Measurements from ENCODE around the gene ADK. TPM values are rescaled to one million over a fixed set of nuclear protein-coding genes. Genes with fewer than 3 reads are reported as not detected.

The ADK gene
- total and polyA plus RNA-seq, 2 of the 4 experiments (the other 2 are of a cell fraction): 30.6 to 40.9 TPM

DNA sequence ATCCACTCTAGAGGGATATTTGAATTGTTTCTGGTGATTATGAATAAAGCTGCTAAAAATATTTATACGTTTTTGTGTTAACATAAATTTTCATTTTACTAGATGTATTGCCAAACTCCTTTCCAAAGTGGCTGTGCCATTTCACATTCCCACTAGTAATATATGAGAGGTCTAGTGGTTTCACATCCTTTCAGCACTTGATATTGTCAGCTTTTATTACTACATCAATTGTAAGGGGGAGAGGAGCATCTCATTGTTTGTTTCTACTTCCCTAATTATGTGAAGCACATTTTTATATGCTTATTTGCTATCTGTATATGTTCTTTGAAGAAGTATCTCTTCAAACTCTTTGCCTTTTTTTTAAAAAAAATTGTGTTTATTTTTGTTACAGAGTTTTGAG lies 184.5 kb downstream of the ADK start:
- WGBS, 2 experiments (ENCODE audit: extremely low coverage in 2 of 2, insufficient read length in 1 of 2): no CpG with 5 or more reads among the region's 1 CpG
- H2AFZ ChIP-seq (replicated peaks; ENCODE audit: low read length, poor library complexity): no peak overlapping the region
- ChIA-PET CTCF (no interaction called here), POLR2A (ENCODE audit: unreplicated experiment) (no interaction called here)
- peaks cover 9 to 29% of the 10 kb centered on the region in 2 experiments; a peak in 3 of 4 replicates for H3K79me1 ChIP-seq (ENCODE audit: low read depth in 1 of 2, low read length in 2 of 2)
- H2BK20ac ChIP-seq (ENCODE audit: low read depth, low read length): no peak overlapping the region
- no peak overlapping the region for H4K91ac ChIP-seq (ENCODE audit: insufficient read depth, low read depth, low read length)
- no peak overlapping the region for H3K27ac ChIP-seq (ENCODE audit: insufficient read depth, low read length)
- no peak overlapping the region for H2AK5ac ChIP-seq (ENCODE audit: low read depth, low read length)
- H2BK5ac ChIP-seq (ENCODE audit: low read depth, low read length, poor library complexity, severe bottlenecking): no peak overlapping the region
- H3K36me3 ChIP-seq (ENCODE audit: control insufficient read depth, insufficient read depth, low read length): no peaks in the 10 kb centered on the region
- TF ChIP-seq SMC3 (IDR thresholded peaks at IDR 0.05; ENCODE audit: low read depth, low read length) (no peak), CEBPB (IDR thresholded peaks at IDR 0.05; ENCODE audit: low read depth, low read length) (no peak), BHLHE40 (IDR thresholded peaks at IDR 0.05; ENCODE audit: low read depth, low read length) (no peak), CTCF (conservative IDR thresholded peaks at IDR 0.05; ENCODE audit: low read depth, low read length) (no peak), MAFK (IDR thresholded peaks at IDR 0.05; ENCODE audit: low read depth, low read length) (no peak), ELK1 (IDR thresholded peaks at IDR 0.05; ENCODE audit: borderline replicate concordance, low read depth, low read length) (no peak), FOS (IDR thresholded peaks at IDR 0.05; ENCODE audit: low read depth, low read length) (no peak), CHD1 (IDR thresholded peaks at IDR 0.05; ENCODE audit: low read depth, low read length) (no peak), MXI1 (IDR thresholded peaks at IDR 0.05; ENCODE audit: borderline replicate concordance, low read depth, low read length) (no peak), MAZ (IDR thresholded peaks at IDR 0.05; ENCODE audit: borderline replicate concordance, low read depth, low read length) (no peak), RCOR1 (IDR thresholded peaks at IDR 0.05; ENCODE audit: insufficient replicate concordance, low read length) (no peak), RFX5 (IDR thresholded peaks at IDR 0.05; ENCODE audit: low read depth, low read length) (no peak), NFE2L2 (IDR thresholded peaks at IDR 0.05; ENCODE audit: low read depth, low read length) (no peak), RAD21 (IDR thresholded peaks at IDR 0.05; ENCODE audit: low read length) (no peak), POLR2A (IDR thresholded peaks at IDR 0.05; ENCODE audit: low read depth, low read length) (no peak)
- TF ChIP-seq, protein P1, sequence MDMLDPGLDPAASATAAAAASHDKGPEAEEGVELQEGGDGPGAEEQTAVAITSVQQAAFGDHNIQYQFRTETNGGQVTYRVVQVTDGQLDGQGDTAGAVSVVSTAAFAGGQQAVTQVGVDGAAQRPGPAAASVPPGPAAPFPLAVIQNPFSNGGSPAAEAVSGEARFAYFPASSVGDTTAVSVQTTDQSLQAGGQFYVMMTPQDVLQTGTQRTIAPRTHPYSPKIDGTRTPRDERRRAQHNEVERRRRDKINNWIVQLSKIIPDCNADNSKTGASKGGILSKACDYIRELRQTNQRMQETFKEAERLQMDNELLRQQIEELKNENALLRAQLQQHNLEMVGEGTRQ (IDR thresholded peaks at IDR 0.05; ENCODE audit: low read depth, low read length): no peak
- no peak overlapping the region for H4K8ac ChIP-seq (ENCODE audit: low read depth in 2 of 2, low read length in 2 of 2)
- intact Hi-C loops (cut with micrococcal nuclease) (no loop called here), dilution Hi-C loops (cut with HindIII; ENCODE audit: low sequenced_read_pairs, unreplicated experiment) (no loop called here), in situ Hi-C loops (cut with MboI; ENCODE audit: low sequenced_read_pairs) (no loop called here)
- H3K9me3 ChIP-seq (ENCODE audit: control insufficient read depth, insufficient read depth, low read length): peaks cover 5% of the 10 kb centered on the region; the same call in 1 of the 2 replicates
- no TSS peak for BruUV-seq (replicated peaks)
- H3K9me1 ChIP-seq (ENCODE audit: insufficient read depth, low read length): no peaks in the 10 kb centered on the region
- no peaks in the 10 kb centered on the region for H4K20me1 ChIP-seq (ENCODE audit: insufficient read depth, low read length)
- no peak overlapping the region for H3K14ac ChIP-seq (replicated peaks; ENCODE audit: low read depth, low read length)
- peaks cover 2% of the 10 kb centered on the region; the same call in 1 of the 2 replicates for H3K4me1 ChIP-seq (ENCODE audit: control insufficient read depth, insufficient read depth, low read length)
- no peak overlapping the region for H3K18ac ChIP-seq (ENCODE audit: low read depth, low read length)
- H3K9ac ChIP-seq (ENCODE audit: low read depth, low read length): no peak overlapping the region
- H3K4me3 ChIP-seq (ENCODE audit: insufficient read depth, low read depth, low read length): no peak overlapping the region
- no peak overlapping the region for H3K56ac ChIP-seq (ENCODE audit: extremely low read depth, insufficient read depth, low read length)
- H3K27me3 ChIP-seq (ENCODE audit: control insufficient read depth, insufficient read depth, low read length): no peaks in the 10 kb centered on the region
- no peak overlapping the region for H2BK120ac ChIP-seq (ENCODE audit: low read depth, low read length)
- DNase-seq: no peak
- ATAC-seq (ENCODE audit: low read depth): no peak
- H3K4me2 ChIP-seq (ENCODE audit: low read depth, low read length): no peak overlapping the region
- H3K4ac ChIP-seq (ENCODE audit: low read depth, low read length): no peak overlapping the region
- H3K23ac ChIP-seq (ENCODE audit: low read depth, low read length): no peak overlapping the region
- no peak overlapping the region for H2BK15ac ChIP-seq (ENCODE audit: low read depth, low read length)
- no peak overlapping the region for H4K5ac ChIP-seq (ENCODE audit: low read depth, low read length)
- no peak overlapping the region for H2AK9ac ChIP-seq (replicated peaks; ENCODE audit: low read depth, low read length, poor library complexity)

All from IMR-90 (cell line).